HG03108 (cell line): ENCODE measurements around the gene MAD2L1BP.
"Not testable (repeated sequence)": the region's sequence is repeated elsewhere in the genome, so short reads cannot be mapped to it uniquely, and the experiment has no call there.

Experiments
- ATAC-seq: cut with Tn5 transposase; IDR thresholded peaks from one replicate; pipeline ENCODE4 v1.9.1; 2021; ENCODE audit warnings: moderate library complexity; ENCODE audit not compliant: unreplicated experiment

MAD2L1BP gene

GRCh38 chr6:43625393-43625992 lies 10.1 kb upstream of the MAD2L1BP start:
- no peak for ATAC-seq

- no peak for ATAC-seq
Observed at GRCh38 chr6:43627008-43627825, 8.4 kb upstream of the MAD2L1BP start.

GRCh38 chr6:43628393-43629103 lies 7.1 kb upstream of the MAD2L1BP start:
- no peak for ATAC-seq

GRCh38 chr6:43629104-43629504 lies 6.5 kb upstream of the MAD2L1BP start, which contains the start of gene GTPBP2:
Gene GTPBP2 (minus strand): TSS chr6:43629264. CDS start chr6:43629162, 102 bp downstream.
- peak; percentile 68 for ATAC-seq

- ATAC-seq, result peak; percentile 63
Observed at GRCh38 chr6:43629505-43630300, 5.9 kb upstream of the MAD2L1BP start.

GRCh38 chr6:43630980-43631619 lies 4.5 kb upstream of the MAD2L1BP start:
- ATAC-seq, result no peak

- not testable (repeated sequence) for ATAC-seq
Observed at GRCh38 chr6:43633002-43633401, 2.6 kb upstream of the MAD2L1BP start.

- no peak for ATAC-seq
Observed at GRCh38 chr6:43634702-43635303, 837 bp upstream of the MAD2L1BP start.

- ATAC-seq, result peak; percentile 11
Observed at GRCh38 chr6:43636308-43636659, 644 bp downstream of the MAD2L1BP start.

GRCh38 chr6:43639984-43640800 lies 4.6 kb downstream of the MAD2L1BP start:
- ATAC-seq, result no peak

GRCh38 chr6:43644940-43645612 lies 9.4 kb downstream of the MAD2L1BP start, which contains the start of gene RSPH9:
Gene RSPH9 (plus strand): TSS chr6:43645036. CDS start chr6:43645099, 63 bp downstream.
- ATAC-seq, result peak; percentile 53

GRCh38 chr6:43645613-43645964 lies 9.9 kb downstream of the MAD2L1BP start:
- no peak for ATAC-seq

- no peak for ATAC-seq
Observed at GRCh38 chr6:43647613-43648012, 12.0 kb downstream of the MAD2L1BP start.

GRCh38 chr6:43648248-43648647 lies 12.6 kb downstream of the MAD2L1BP start:
- no peak for ATAC-seq

GRCh38 chr6:43652822-43653221 lies 17.2 kb downstream of the MAD2L1BP start:
- not testable (repeated sequence) for ATAC-seq

GRCh38 chr6:43657221-43657802 lies 21.7 kb downstream of the MAD2L1BP start:
- no peak for ATAC-seq

- ATAC-seq, result no peak
Observed at GRCh38 chr6:43658161-43658560, 22.5 kb downstream of the MAD2L1BP start.

GRCh38 chr6:43662948-43663347 lies 27.3 kb downstream of the MAD2L1BP start:
- ATAC-seq, result not testable (repeated sequence)
